Transverse colon (tissue), 4 donors: ENCODE results near the gene CD74. TPM values are rescaled to one million over a fixed set of nuclear protein-coding genes. Genes with fewer than 3 reads are reported as not detected.

Experiments
- DNase-seq: peaks from one replicate; pipeline ENCODE4 v3.0.0-alpha.2; 2019
- H3K27ac ChIP-seq, 4 donors: fragments of 200-600 bp; sonication (generic); 2 replicates each; pipeline ENCODE4 v1.5.1; 2016 to 2018; ENCODE audit warnings: inconsistent platforms in 4 of 4
- H3K27me3 ChIP-seq: fragments of 200-600 bp; sonication (generic); 2 replicates; pipeline ENCODE4 v1.5.1; 2017; ENCODE audit warnings: inconsistent platforms
- H3K36me3 ChIP-seq, 4 donors: fragments of 200-600 bp; sonication (generic); 2 replicates each; pipeline ENCODE4 v1.5.1; 2017 to 2019; ENCODE audit warnings: inconsistent platforms in 4 of 4
- H3K4me1 ChIP-seq, 4 donors: fragments of 200-600 bp; sonication (generic); 2 replicates each; pipeline ENCODE4 v1.5.1; 2017 to 2020; ENCODE audit warnings: inconsistent platforms in 4 of 4
- H3K4me3 ChIP-seq, 4 donors: fragments of 200-600 bp; sonication (generic); 1 replicate in 1 of 4; 2 replicates in 3 of 4; pipeline versions ENCODE4 v1.5.1 to v1.6.1; 2017 to 2019; ENCODE audit warnings: inconsistent platforms in 4 of 4
- H3K9me3 ChIP-seq, 2 donors: fragments of 200-600 bp; sonication (generic); 2 replicates each; pipeline ENCODE4 v1.5.1; 2017 to 2019; ENCODE audit warnings: inconsistent platforms in 2 of 2
- CTCF ChIP-seq, 5 experiments: fragments of 200-600 bp in 3 of 5; fragments of 450-650 bp in 2 of 5; sonication (generic) in 3 of 5; IDR thresholded peaks; 1 replicate in 2 of 5; 2 replicates in 3 of 5; pipeline ENCODE4 v1.5.1; 2016 to 2017; ENCODE audit warnings: antibody characterized with exemption in 5 of 5, inconsistent platforms in 3 of 5, mild to moderate bottlenecking in 2 of 5, moderate library complexity in 1 of 5
- EP300 ChIP-seq: sonication (generic); formaldehyde crosslinking; IDR thresholded peaks from one replicate; pipeline ENCODE4 v1.6.1; 2017; ENCODE audit warnings: antibody characterized with exemption, low read depth
- POLR2A ChIP-seq: fragments of 450-650 bp; IDR thresholded peaks from one replicate; pipeline ENCODE4 v1.6.1; 2016; ENCODE audit warnings: antibody characterized with exemption, mild to moderate bottlenecking, moderate library complexity
- POLR2AphosphoS5 ChIP-seq, 3 donors: sonication (generic); formaldehyde crosslinking; IDR thresholded peaks; one replicate each; pipeline ENCODE4 v1.6.1; 2016; ENCODE audit warnings: antibody characterized with exemption in 3 of 3
- WGBS, 2 donors: methylation state at CpG; one replicate each; pipeline ENCODE4 v1.1.5; 2018; ENCODE audit warnings: low coverage in 1 of 2; 5-methylcytosine and 5-hydroxymethylcytosine counted together
- in situ Hi-C, 4 donors: fragments of 200-750 bp; cut with MboI; loops; one replicate each; pipeline versions ENCODE4 v1.15.0 to v1.15.1; 2017; ENCODE audit warnings: low sequenced_read_pairs in 3 of 4, low pct_ligation_motif_present in 1 of 4, low pct_unique_long_range_greater_than_20kb in 1 of 4
- intact Hi-C: fragments of 100-400 bp; cut with DNase I; formaldehyde crosslinking; loops from one replicate; pipeline ENCODE4 v1.15.1; 2023; ENCODE audit warnings: low total_unique reads
- total RNA-seq, 4 donors: library from RNA; depleted of rRNA; stranded (reverse); fragments of >200 nt; gene quantifications; one replicate each; pipeline ENCODE4 v1.1.0, GENCODE V29; 2016

The CD74 gene
- total RNA-seq, 4 donors from 2014 or later, result 54.3 to 451 (median 259) TPM

- Histone ChIP-seq H3K27ac (no peak overlapping the region), H3K4me1 (no peaks in the 10 kb centered on the region), H3K9me3 (no peaks in the 10 kb centered on the region), H3K4me3 (no peak overlapping the region), H3K27me3 (no peaks in the 10 kb centered on the region), H3K36me3 (peaks cover 0 to 55% (median 17%) of the 10 kb centered on the region in 4 donors)
- intact Hi-C loops, result no loop called here
- DNase-seq, result no peak
- no peak for TF ChIP-seq EP300
- TF ChIP-seq POLR2AphosphoS5 (IDR thresholded peaks at IDR 0.05), result no peak
- TF ChIP-seq CTCF (IDR thresholded peaks at IDR 0.05), result no peak
- TF ChIP-seq POLR2A, result no peak
- WGBS, 2 donors, result 93 to 100% methylated on average over 4 to 5 of the region's 5 CpGs
- in situ Hi-C loops, result no loop called here
Observed at GRCh38 chr5:150384701-150385100, 28.0 kb downstream of the CD74 start.

- H3K4me3 ChIP-seq, result no peak overlapping the region
- H3K36me3 ChIP-seq, result peaks cover 0 to 77% (median 34%) of the 10 kb centered on the region in 4 donors
- TF ChIP-seq POLR2A (no peak), POLR2AphosphoS5 (IDR thresholded peaks at IDR 0.05) (peak in 2 of 3 donors; percentile 44 to 54), EP300 (no peak), CTCF (IDR thresholded peaks at IDR 0.05) (no peak)
- no peaks in the 10 kb centered on the region for H3K9me3 ChIP-seq
- peak overlapping the region; percentile 28 to 54 (median 43) for H3K27ac ChIP-seq
- 58 to 66% methylated on average over 2 to 5 of the region's 5 CpGs for WGBS, 2 donors
- intact Hi-C loops (no loop called here), in situ Hi-C loops (no loop called here)
- H3K4me1 ChIP-seq, result peaks cover 0 to 6% (median 0%) of the 10 kb centered on the region in 4 donors
- DNase-seq, result no peak
- H3K27me3 ChIP-seq, result no peaks in the 10 kb centered on the region
Observed at GRCh38 chr5:150377964-150378694, 34.6 kb downstream of the CD74 start.

- intact Hi-C loops (no loop called here), in situ Hi-C loops (no loop called here)
- Histone ChIP-seq H3K4me3 (no peak overlapping the region), H3K27me3 (no peaks in the 10 kb centered on the region), H3K9me3 (no peaks in the 10 kb centered on the region), H3K36me3 (peaks cover 0 to 78% (median 39%) of the 10 kb centered on the region in 4 donors), H3K27ac (peak overlapping the region; percentile 28 to 54 (median 43)), H3K4me1 (peaks cover 0 to 6% (median 0%) of the 10 kb centered on the region in 4 donors)
- TF ChIP-seq EP300, result no peak
- TF ChIP-seq POLR2A, result no peak
- no peak for TF ChIP-seq CTCF (IDR thresholded peaks at IDR 0.05)
- no peak for TF ChIP-seq POLR2AphosphoS5 (IDR thresholded peaks at IDR 0.05)
- DNase-seq, result no peak
- WGBS, 2 donors, result 83 to 92% methylated on average over 2 to 9 of the region's 10 CpGs
Observed at GRCh38 chr5:150376799-150377771, 35.6 kb downstream of the CD74 start.

GRCh38 chr5:150374651-150375050 is 38.1 kb downstream of the CD74 start:
- Histone ChIP-seq H3K9me3 (no peaks in the 10 kb centered on the region), H3K36me3 (peaks cover 0 to 69% (median 34%) of the 10 kb centered on the region in 4 donors), H3K4me3 (no peak overlapping the region), H3K27ac (no peak overlapping the region), H3K27me3 (no peaks in the 10 kb centered on the region), H3K4me1 (peaks cover 0 to 6% (median 0%) of the 10 kb centered on the region in 4 donors)
- no peak for TF ChIP-seq POLR2AphosphoS5 (IDR thresholded peaks at IDR 0.05)
- no peak for TF ChIP-seq CTCF (IDR thresholded peaks at IDR 0.05)
- no peak for TF ChIP-seq EP300
- TF ChIP-seq POLR2A, result no peak
- in situ Hi-C loops, result no loop called here
- no peak for DNase-seq
- 90 to 94% methylated on average over 2 to 11 of the region's 11 CpGs for WGBS, 2 donors
- intact Hi-C loops, result no loop called here
